GM21423 (cell line): ENCODE measurements around the gene TIAM1.

Experiments used
- ATAC-seq: cut with Tn5 transposase; IDR thresholded peaks from one replicate; pipeline ENCODE4 v1.9.1; 2021; ENCODE audit warnings: mild to moderate bottlenecking, moderate library complexity; ENCODE audit not compliant: unreplicated experiment

Gene TIAM1

GRCh38 chr21:31289702-31290101 lies 54.4 kb downstream of the TIAM1 start:
- ATAC-seq = no peak

GRCh38 chr21:31288191-31288590 lies 55.9 kb downstream of the TIAM1 start:
- ATAC-seq = no peak

- ATAC-seq = no peak
These were observed 56.9 kb downstream of the TIAM1 start for GRCh38 chr21:31287201-31287600.

- ATAC-seq = no peak
These were observed 57.4 kb downstream of the TIAM1 start for GRCh38 chr21:31286621-31287020.

GRCh38 chr21:31284797-31285397 lies 59.2 kb downstream of the TIAM1 start:
- ATAC-seq = no peak

- no peak for ATAC-seq
These were observed 61.0 kb downstream of the TIAM1 start for GRCh38 chr21:31283025-31283424.

GRCh38 chr21:31282095-31282709 lies 61.9 kb downstream of the TIAM1 start:
- no peak for ATAC-seq

- no peak for ATAC-seq
These were observed 62.5 kb downstream of the TIAM1 start for GRCh38 chr21:31281561-31281960.

- ATAC-seq = no peak
These were observed 64.1 kb downstream of the TIAM1 start for GRCh38 chr21:31279986-31280385.

- no peak for ATAC-seq
These were observed 64.8 kb downstream of the TIAM1 start for GRCh38 chr21:31279214-31279613.

- ATAC-seq = no peak
These were observed 65.4 kb downstream of the TIAM1 start for GRCh38 chr21:31278511-31279130.

GRCh38 chr21:31276663-31277062 lies 67.4 kb downstream of the TIAM1 start:
- ATAC-seq = no peak

GRCh38 chr21:31275901-31276300 lies 68.2 kb downstream of the TIAM1 start:
- no peak for ATAC-seq

- no peak for ATAC-seq
These were observed 70.8 kb downstream of the TIAM1 start for GRCh38 chr21:31273278-31273677.

GRCh38 chr21:31268090-31268489 lies 76.0 kb downstream of the TIAM1 start:
- no peak for ATAC-seq

GRCh38 chr21:31267644-31268043 lies 76.4 kb downstream of the TIAM1 start:
- ATAC-seq = no peak

GRCh38 chr21:31266241-31266640 lies 77.8 kb downstream of the TIAM1 start:
- ATAC-seq = no peak

- ATAC-seq = no peak
These were observed 78.6 kb downstream of the TIAM1 start for GRCh38 chr21:31265366-31266013.

GRCh38 chr21:31264574-31264973 lies 79.5 kb downstream of the TIAM1 start:
- ATAC-seq = no peak

- no peak for ATAC-seq
These were observed 81.3 kb downstream of the TIAM1 start for GRCh38 chr21:31262728-31263127.

GRCh38 chr21:31261759-31262158 lies 82.3 kb downstream of the TIAM1 start:
- ATAC-seq = no peak

GRCh38 chr21:31260790-31261189 lies 83.3 kb downstream of the TIAM1 start:
- no peak for ATAC-seq
